Calu3 (cell line): ENCODE measurements around the gene TM4SF18. TPM values are rescaled to one million over a fixed set of nuclear protein-coding genes. Genes with fewer than 3 reads are reported as not detected.

Experiments used
- BruUV-seq: library from RNA; stranded (reverse); fragments of 400-500 nt; replicated peaks from 2 replicates; lab custom pipeline; 2021; lab: Mats Ljungman, UMichigan
- CTCF ChIA-PET: fragments of 300-600 bp; sonication (Branson Sonifier 250); formaldehyde crosslinking; loops from one replicate; lab custom pipeline; 2022; ENCODE audit warnings: antibody characterized with exemption; lab: Charles Lee
- DNase-seq: peaks from one replicate; pipeline ENCODE4 v3.0.0; 2022
- H3K27ac Mint-ChIP-seq: one replicate; pipeline ENCODE4 v1.8.0; 2022; ENCODE audit warnings: mixed read lengths; ENCODE audit not compliant: unreplicated experiment
- H3K27me3 Mint-ChIP-seq: one replicate; pipeline ENCODE4 v1.8.0; 2022; ENCODE audit warnings: mixed read lengths; ENCODE audit not compliant: unreplicated experiment
- H3K36me3 Mint-ChIP-seq: one replicate; pipeline ENCODE4 v1.8.0; 2022; ENCODE audit warnings: mild to moderate bottlenecking, moderate library complexity, mixed read lengths; ENCODE audit not compliant: insufficient read depth, unreplicated experiment
- H3K4me1 Mint-ChIP-seq: one replicate; pipeline ENCODE4 v1.8.0; 2022; ENCODE audit warnings: mild to moderate bottlenecking, low read depth, mixed read lengths; ENCODE audit not compliant: unreplicated experiment
- H3K4me3 Mint-ChIP-seq: one replicate; pipeline ENCODE4 v1.8.0; 2022; ENCODE audit warnings: mild to moderate bottlenecking, low read depth, moderate library complexity, mixed read lengths; ENCODE audit not compliant: unreplicated experiment
- H3K9me3 Mint-ChIP-seq: one replicate; pipeline ENCODE4 v1.8.0; 2022; ENCODE audit warnings: low read depth, mixed read lengths; ENCODE audit not compliant: unreplicated experiment
- intact Hi-C: fragments of 100-400 bp; cut with micrococcal nuclease; formaldehyde crosslinking; loops from one replicate; pipeline ENCODE4 v1.10.0; 2022; ENCODE audit not compliant: unreplicated experiment
- total RNA-seq: library from RNA; stranded (reverse); gene quantifications from 2 replicates; pipeline ENCODE4 v1.2.3, GENCODE V29; 2022
- TF ChIP-seq, protein P1 (sequence below): fragments of 200-600 bp; IDR thresholded peaks from one replicate; pipeline ENCODE4 v1.8.0; 2022; ENCODE audit warnings: antibody characterized with exemption; ENCODE audit not compliant: unreplicated experiment

TM4SF18 gene
- total RNA-seq, 1 experiment from 2014 or later, result 0.21 TPM

GRCh38 chr3:149373235-149374125, 40.0 kb upstream of the TM4SF18 start:
- intact Hi-C loops, result loop anchor here (2.0 kb wide), 2 partner anchors 13 to 27 kb away; no protein-coding TSS in a partner anchor
- H3K9me3 Mint-ChIP-seq, result no peaks in the 10 kb centered on the region
- peak overlapping the region; percentile 79 for H3K4me3 Mint-ChIP-seq
- CTCF ChIA-PET, result interaction anchor here (0.9 to 2.5 kb wide), 8 partner anchors 9 to 194 kb away, joined by 3 to 12 read pairs (median 4); no protein-coding TSS in a partner anchor
- no peak for DNase-seq
- H3K27me3 Mint-ChIP-seq, result no peaks in the 10 kb centered on the region
- TF ChIP-seq, protein P1, sequence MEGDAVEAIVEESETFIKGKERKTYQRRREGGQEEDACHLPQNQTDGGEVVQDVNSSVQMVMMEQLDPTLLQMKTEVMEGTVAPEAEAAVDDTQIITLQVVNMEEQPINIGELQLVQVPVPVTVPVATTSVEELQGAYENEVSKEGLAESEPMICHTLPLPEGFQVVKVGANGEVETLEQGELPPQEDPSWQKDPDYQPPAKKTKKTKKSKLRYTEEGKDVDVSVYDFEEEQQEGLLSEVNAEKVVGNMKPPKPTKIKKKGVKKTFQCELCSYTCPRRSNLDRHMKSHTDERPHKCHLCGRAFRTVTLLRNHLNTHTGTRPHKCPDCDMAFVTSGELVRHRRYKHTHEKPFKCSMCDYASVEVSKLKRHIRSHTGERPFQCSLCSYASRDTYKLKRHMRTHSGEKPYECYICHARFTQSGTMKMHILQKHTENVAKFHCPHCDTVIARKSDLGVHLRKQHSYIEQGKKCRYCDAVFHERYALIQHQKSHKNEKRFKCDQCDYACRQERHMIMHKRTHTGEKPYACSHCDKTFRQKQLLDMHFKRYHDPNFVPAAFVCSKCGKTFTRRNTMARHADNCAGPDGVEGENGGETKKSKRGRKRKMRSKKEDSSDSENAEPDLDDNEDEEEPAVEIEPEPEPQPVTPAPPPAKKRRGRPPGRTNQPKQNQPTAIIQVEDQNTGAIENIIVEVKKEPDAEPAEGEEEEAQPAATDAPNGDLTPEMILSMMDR, result no peak
- H3K36me3 Mint-ChIP-seq, result peaks cover 100% of the 10 kb centered on the region
- H3K27ac Mint-ChIP-seq, result peak overlapping the region; percentile 99
- H3K4me1 Mint-ChIP-seq, result peaks cover 63% of the 10 kb centered on the region
- no TSS peak for BruUV-seq

DNA sequence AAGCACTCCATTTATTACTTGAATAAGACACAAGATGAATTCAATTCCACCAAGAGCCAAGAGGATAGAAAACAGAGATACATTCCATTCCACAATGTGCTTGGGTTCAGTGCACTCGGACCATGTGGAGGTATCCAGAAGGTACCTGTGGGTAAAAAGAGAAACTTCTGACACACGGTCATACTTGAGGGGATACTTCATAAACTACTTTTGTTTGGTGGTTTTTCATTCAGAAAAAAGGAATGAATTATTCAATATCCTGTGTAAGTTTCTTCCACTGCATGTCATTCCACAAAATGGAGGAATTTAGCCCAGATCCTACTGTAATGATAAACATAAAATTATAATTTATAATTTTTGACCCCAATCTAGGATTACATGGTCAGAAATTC, 38.3 kb upstream of the TM4SF18 start:
- peak overlapping the region; percentile 79 for H3K4me3 Mint-ChIP-seq
- peaks cover 8% of the 10 kb centered on the region for H3K27me3 Mint-ChIP-seq
- peaks cover 100% of the 10 kb centered on the region for H3K36me3 Mint-ChIP-seq
- peaks cover 70% of the 10 kb centered on the region for H3K4me1 Mint-ChIP-seq
- peak overlapping the region; percentile 99 for H3K27ac Mint-ChIP-seq
- DNase-seq, result no peak
- TF ChIP-seq, protein P1, result no peak
- H3K9me3 Mint-ChIP-seq, result no peaks in the 10 kb centered on the region
- CTCF ChIA-PET, result interaction anchor here (1.0 to 2.5 kb wide), 6 partner anchors 13 to 107 kb away, joined by 3 to 9 read pairs (median 5); no protein-coding TSS in a partner anchor
- intact Hi-C loops, result loop anchor here (2.0 kb wide), 2 partner anchors 15 to 29 kb away; no protein-coding TSS in a partner anchor
- no TSS peak for BruUV-seq

DNA sequence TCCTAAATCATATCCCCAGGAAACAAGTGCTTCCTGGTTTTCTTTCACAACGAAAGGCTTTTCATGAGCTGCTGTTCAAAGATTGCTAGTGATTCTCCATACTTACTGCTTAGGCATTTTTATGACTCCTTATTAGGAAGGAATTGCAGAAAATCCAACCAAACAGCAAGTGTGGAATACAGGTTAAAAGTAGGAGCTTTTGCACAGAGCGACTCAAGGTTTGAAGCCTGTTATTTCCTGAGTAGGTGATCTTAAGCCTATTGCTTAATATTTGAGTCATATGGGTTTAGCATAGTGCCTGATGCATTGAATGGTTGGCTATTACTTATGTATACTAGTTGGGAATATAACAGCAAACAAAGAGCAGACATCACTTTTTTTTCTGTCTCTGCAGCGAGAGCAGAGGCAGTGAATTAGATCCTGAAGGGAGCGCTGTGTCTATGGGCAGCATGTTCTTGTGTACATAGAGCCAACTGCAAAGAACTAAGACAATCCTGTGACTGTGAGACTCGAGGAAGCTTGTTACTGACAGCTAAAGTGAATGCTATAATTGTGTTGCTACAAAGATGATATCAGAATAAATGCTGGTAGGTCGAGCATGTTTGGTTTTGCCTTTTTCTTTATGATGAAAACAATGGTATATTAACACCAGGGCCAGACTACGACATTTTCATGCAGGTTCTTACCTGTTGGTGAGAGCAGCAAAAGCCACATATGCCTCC, 37.7 kb upstream of the TM4SF18 start:
- peak overlapping the region; percentile 79 for H3K4me3 Mint-ChIP-seq
- no TSS peak for BruUV-seq
- TF ChIP-seq, protein P1, result no peak
- intact Hi-C loops, result no loop called here
- peaks cover 99% of the 10 kb centered on the region for H3K36me3 Mint-ChIP-seq
- peaks cover 76% of the 10 kb centered on the region for H3K4me1 Mint-ChIP-seq
- no peak for DNase-seq
- no peaks in the 10 kb centered on the region for H3K9me3 Mint-ChIP-seq
- peaks cover 8% of the 10 kb centered on the region for H3K27me3 Mint-ChIP-seq
- CTCF ChIA-PET, result interaction anchor here (0.7 to 2.5 kb wide), 9 partner anchors 11 to 109 kb away, joined by 3 to 9 read pairs (median 5); no protein-coding TSS in a partner anchor
- H3K27ac Mint-ChIP-seq, result peak overlapping the region; percentile 99
